Islet precursor cell (in vitro differentiated cells): Measurements from ENCODE around the gene DPY30.

Source experiments
- DNase-seq: peaks from one replicate; pipeline ENCODE4 v3.0.0-alpha.2; 2018

Gene DPY30

GRCh38 chr2:32009516-32010256 is 29.9 kb downstream of the DPY30 start:
- DNase-seq, result peak; percentile 60

- no peak for DNase-seq
Observed at GRCh38 chr2:32008805-32009515, 30.6 kb downstream of the DPY30 start.

GRCh38 chr2:32007121-32007391 is 32.5 kb downstream of the DPY30 start:
- no peak for DNase-seq

GRCh38 chr2:32005371-32005976 is 34.1 kb downstream of the DPY30 start:
- DNase-seq, result no peak

GRCh38 chr2:32003791-32004190 is 35.8 kb downstream of the DPY30 start:
- no peak for DNase-seq

- DNase-seq, result no peak
Observed at GRCh38 chr2:32002406-32002805, 37.2 kb downstream of the DPY30 start.

- DNase-seq, result no peak
Observed at GRCh38 chr2:31999438-31999837, 40.2 kb downstream of the DPY30 start.

- DNase-seq, result no peak
Observed at GRCh38 chr2:31998731-31999383, 40.7 kb downstream of the DPY30 start.

- DNase-seq, result no peak
Observed at GRCh38 chr2:31997653-31998052, 42.0 kb downstream of the DPY30 start.

- no peak for DNase-seq
Observed at GRCh38 chr2:31996571-31997150, 42.9 kb downstream of the DPY30 start.

GRCh38 chr2:31992934-31993333 is 46.7 kb downstream of the DPY30 start:
- no peak for DNase-seq

- DNase-seq, result no peak
Observed at GRCh38 chr2:31992025-31992579, 47.5 kb downstream of the DPY30 start.

GRCh38 chr2:31989946-31990345 is 49.7 kb downstream of the DPY30 start:
- no peak for DNase-seq

GRCh38 chr2:31987454-31988220 is 52.0 kb downstream of the DPY30 start:
- no peak for DNase-seq

- no peak for DNase-seq
Observed at GRCh38 chr2:31986906-31987305, 52.7 kb downstream of the DPY30 start.

GRCh38 chr2:31983762-31984467 is 55.7 kb downstream of the DPY30 start:
- DNase-seq, result no peak

GRCh38 chr2:31980674-31981356 is 58.8 kb downstream of the DPY30 start:
- no peak for DNase-seq

GRCh38 chr2:31979956-31980355 is 59.6 kb downstream of the DPY30 start:
- DNase-seq, result no peak

GRCh38 chr2:31979018-31979417 is 60.6 kb downstream of the DPY30 start:
- no peak for DNase-seq

- no peak for DNase-seq
Observed at GRCh38 chr2:31978436-31978835, 61.2 kb downstream of the DPY30 start.
